ENCODE data around the gene CEL.

GRCh38 chr9:133049043-133049442 lies 12.7 kb upstream of the CEL start:
- TF ChIP-seq CTCF (IDR thresholded peaks at IDR 0.05): no peak
- TF ChIP-seq POLR2A (IDR thresholded peaks at IDR 0.05): no peak
